Tibial nerve (tissue), 3 donors: ENCODE results near the gene SLAMF8.

Experiments
- EP300 ChIP-seq, 2 donors: sonication (generic); formaldehyde crosslinking; IDR thresholded peaks; one replicate each; pipeline ENCODE4 v1.6.1; 2017; ENCODE audit warnings: antibody characterized with exemption in 2 of 2, mild to moderate bottlenecking in 1 of 2
- POLR2A ChIP-seq, 2 donors: fragments of 450-650 bp; IDR thresholded peaks; one replicate each; pipeline ENCODE4 v1.6.1; 2017; ENCODE audit warnings: antibody characterized with exemption in 2 of 2, mild to moderate bottlenecking in 2 of 2, moderate library complexity in 2 of 2

GRCh38 chr1:159882527-159882862, 55.8 kb downstream of the SLAMF8 start:
- no peak for TF ChIP-seq EP300 (IDR thresholded peaks at IDR 0.05)
- no peak for TF ChIP-seq POLR2A (IDR thresholded peaks at IDR 0.05)
